TTC549 (cell line): Measurements from ENCODE around the gene LSM4.

Source experiments
- FAIRE-seq: peaks from 2 replicates; lab custom pipeline; 2012; peaks lifted over from hg19 to GRCh38; lab: Jason Lieb, UNC

Gene LSM4

DNA sequence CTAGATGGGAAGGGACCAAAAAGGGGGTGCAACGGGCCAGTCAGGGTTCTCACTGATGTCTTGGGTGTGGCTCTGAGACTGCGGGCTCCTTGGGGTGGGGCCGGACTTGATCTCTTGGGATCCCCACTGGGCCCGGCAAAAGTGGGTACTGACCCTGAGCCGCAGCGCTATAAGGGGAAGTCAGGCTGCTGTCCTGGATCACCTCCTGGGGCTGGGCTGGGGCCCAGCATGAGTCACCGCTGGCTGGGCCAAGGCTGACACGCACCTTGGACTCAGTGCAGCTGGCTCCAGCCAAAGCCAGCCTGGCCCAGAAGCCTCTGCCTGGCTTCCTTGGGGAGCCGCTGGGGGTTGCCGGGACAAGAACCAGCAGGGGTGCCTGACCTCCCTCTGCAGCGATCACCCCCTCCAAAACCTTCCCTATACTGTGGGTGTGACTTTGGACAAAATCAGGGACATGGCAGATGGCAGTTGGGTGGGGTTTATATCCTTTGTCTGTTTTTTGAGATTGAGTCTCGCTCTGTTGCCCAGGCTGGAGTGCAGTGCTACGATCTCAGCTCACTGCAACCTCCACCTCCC lies 48.0 kb downstream of the LSM4 start:
- FAIRE-seq = no peak

DNA sequence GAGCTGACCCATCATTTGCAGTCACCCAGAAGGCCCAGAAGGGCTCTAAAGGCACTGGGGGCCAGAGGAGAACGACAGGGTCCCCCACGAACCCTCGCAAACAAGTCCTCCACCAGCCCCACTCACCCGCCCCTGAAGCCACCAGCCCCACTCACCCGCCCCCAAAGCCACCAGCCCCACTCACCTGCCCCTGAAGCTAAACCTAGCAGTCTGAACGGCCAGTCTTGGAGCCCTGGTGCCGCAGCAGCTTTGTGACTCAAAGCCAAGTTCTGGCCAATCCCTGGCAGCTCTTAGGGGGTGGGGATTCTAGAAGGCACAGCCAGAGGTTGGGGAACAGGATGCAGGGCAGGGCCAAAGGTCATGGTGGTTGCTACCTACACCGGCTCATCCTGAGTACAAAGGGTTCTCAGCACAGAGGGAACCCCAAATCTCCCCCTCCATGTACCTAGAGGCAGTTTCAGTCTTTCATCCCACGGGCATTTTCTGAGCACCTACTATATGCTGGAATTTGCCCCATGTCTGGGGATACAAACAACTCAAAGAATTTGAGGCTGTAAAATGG lies 48.6 kb downstream of the LSM4 start, which contains the start of gene IQCN:
Gene IQCN, minus strand, starts transcription at position 234 of the 562 bp plus-strand sequence. CDS start 4,974 bp downstream, outside the sequence.
- no peak for FAIRE-seq

DNA sequence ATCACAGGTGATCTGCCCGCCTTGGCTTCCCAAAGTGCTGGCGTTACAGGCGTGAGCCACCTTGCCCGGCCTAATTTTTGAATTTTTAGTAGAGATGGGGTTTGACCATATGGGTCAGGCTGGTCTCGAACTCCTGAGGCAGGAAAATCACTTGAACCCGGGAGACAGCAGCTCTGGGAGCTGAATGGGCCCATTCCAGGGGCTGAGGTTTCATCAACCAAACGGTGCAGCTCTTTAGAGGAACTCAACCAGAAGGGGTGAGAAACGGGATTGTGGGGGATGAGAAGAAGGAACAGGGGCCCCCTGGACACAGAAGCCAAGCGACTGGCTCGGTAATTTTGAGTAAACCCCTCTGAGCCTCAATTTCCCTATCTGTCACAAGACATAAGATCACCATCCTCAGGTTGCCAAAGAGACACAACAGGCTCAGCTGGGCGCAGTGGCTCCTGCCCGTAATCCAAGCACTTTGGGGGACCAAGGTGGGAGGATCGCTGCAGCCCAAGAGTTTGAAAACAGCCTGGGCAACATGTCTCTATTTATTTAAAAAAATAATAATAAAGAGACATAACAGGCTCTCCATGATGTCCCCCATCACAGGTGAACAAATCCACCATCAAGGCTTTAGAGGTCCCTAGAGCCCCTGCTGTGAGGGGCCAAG lies 49.2 kb downstream of the LSM4 start:
- no peak for FAIRE-seq

DNA sequence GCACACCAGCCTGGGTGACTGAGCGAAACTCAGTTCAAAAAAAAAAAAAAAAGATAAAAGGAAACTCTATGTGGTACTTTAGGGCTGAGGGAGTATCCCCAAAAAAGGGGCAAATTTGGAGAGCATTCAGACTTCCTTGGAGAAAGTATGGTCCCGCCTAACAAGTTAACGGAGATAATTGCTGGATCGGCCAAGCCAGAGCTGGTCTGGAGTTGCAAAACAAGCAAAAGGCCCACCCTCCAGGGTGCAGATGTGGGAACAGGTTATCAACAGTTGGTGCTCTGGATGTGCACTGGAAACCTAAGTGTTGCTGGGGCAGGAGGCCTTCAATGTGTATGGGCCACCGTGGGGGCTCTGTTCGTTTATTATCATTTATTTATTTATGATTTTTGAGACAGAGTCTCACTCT lies 51.4 kb downstream of the LSM4 start:
- no peak for FAIRE-seq

DNA sequence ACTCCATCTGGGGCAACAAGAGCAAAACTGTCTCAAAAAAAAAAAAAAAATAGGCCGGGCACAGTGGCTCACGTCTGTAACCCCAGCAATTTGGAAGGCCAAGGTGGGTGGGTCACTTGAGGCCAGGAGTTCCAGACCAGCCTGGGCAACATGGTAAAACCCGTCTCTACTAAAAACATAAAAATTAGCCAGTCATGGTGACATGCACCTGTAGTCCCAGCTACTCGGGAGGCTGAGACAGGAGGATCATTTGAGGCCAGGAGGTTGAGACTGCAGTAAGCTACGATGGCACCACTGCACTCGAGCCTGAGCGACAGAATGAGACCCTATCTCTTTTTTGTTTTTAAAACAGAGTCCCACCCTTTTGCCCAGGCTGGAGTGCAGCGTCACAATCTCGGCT lies 52.5 kb downstream of the LSM4 start:
- FAIRE-seq = no peak

DNA sequence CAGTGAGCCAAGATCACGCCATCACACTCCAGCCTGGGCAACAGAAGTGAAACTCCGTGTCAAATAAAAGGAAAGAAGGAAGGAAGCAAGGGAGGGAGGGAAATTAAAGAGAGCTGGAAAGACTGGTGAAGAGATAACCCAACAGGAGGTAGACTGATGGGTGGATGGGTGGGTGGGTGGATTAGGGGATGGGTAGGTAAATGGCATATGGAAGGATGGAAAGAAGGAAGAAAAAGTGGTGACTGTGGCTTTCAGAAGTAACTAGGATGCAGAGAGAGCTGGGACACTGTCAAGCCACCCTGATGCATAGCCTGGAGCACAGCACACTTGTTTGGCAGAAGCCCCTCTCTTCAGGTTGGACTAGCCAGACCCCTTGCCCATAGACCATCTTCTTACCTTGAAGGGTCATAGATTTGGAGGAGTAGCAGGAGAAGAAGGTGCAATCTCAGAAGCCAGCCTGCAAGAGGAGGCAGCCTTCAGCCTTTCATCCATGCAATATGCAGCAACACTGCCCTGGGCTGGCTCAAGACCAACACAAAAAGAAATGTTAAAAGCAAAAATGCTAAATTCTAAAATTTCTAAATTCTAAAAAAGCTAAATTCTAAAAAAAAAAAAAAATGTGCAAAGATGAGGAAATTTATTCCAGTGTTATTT lies 53.7 kb downstream of the LSM4 start:
- no peak for FAIRE-seq

DNA sequence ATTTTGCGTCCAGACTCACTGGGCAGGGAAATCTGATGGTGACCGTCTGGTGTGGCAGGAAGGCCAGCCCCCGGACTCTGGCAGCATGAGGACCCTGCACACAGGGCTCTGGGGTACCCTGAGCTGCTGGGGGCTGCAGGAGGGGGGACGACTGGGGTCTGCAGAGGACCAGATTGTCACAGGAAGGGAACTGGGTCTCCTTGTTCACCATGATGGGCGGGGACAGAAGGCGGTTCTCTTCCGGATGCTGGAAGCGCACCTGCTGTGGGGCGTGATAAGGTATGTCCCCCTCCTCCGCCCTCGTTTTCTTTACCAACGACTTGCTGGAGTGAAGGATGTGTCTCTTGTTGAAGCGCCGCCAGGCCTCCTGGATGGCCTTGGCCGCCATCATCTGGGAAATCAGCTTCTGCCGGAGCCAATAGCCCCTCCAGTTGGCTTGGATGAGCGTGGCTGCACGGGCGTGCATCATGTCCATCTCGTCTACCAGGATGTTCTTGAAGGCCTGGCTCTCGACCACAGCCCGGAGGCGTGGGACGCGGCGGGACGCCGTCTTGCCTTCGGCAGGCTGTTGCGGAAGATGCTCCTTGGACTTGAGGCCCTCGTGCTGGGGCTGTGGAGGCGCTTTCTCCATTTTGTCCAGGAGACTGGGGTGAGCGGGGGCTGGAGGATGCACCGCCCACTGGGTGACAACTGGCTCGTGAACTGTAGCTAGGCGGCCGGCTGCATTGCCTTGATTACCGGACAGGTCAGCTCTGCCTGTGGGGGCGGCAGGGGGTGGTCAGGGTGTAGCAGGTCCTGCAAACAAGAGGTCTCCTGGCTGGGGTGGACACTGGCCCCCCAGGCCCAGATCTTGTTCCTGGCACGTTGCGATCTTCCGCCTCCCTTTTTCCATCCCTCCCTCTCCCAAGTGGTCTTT lies 55.8 kb downstream of the LSM4 start:
- FAIRE-seq = no peak

DNA sequence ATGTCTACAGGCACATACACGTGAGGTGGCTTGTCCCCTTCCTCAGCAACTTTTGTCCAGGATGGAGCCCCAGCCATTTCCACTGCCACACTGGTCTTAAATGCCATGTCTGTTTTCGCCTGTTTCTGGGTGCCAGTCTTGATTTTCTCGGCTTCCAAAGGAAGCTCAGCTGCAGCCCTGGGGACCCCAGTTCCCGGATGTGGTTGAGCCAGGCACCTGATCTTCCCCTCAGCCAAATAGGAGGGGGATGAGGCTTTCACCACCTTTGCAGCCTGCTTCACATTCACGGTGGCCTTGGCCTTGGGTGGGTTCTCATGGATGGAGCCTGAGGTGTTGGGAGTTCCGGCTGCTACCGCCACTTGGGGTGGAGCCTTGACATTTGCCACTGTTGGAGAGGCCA lies 57.3 kb downstream of the LSM4 start:
- FAIRE-seq = no peak

DNA sequence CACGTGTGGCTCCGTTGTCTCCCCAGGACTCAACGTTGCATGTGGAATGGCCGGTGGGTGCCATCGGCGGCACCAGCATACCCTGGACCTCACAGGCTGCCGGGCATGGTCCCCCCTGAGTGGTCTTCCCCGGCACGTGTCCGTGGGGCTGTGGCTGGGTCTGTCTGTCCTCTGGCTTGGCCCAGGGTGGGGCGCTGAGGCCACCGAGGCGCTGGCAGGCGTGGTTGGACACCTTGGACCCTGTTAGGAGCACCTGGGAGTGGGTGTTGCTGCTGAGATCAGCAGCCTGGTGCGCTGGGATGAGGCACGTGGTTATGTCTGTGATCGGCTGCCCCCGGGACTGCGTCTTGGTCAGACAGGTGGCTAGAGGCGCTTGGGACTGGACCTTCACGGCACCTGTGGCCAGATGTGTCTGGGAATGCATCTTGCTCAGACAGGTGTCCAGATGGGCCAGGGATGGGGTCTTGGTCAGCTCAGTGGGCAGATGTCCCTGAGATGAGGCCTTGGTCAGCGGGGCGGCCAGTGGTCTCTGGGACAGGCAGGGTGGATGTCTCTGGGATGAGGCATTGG lies 57.8 kb downstream of the LSM4 start:
- FAIRE-seq = no peak

DNA sequence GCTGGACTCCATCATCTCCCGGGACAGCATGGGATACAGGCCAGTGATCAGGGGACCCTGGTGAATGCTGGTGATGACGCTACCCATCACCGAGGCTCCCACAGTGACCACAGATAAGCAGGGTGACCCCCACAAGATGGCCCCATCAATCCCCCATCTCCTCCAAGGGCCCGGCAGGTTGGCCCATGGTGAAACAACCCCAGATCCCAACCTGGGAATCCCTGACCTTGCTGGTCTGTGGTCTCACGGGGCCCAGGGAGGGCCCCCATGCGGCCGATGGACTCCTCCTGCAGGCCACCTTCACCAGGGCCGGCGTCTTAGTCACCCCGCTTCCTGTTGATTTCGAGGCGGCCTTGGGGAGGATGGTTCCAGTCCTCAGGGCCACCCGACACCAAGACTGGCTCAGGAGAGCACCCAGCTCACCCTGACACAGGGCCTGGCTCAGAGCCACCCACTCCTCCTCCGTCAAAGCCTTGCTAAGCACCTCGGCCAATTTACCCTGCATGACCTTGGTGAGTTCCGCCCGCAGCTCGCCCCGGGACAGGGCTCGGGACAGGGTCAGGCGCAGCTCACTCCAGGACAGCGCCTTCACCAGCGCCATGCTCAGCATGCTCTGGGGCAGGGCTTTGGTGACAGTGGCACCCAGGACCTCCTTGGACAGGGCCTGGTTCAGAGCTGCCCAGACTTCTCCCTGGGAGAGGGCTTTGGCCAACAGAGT lies 58.6 kb downstream of the LSM4 start:
- FAIRE-seq = no peak

DNA sequence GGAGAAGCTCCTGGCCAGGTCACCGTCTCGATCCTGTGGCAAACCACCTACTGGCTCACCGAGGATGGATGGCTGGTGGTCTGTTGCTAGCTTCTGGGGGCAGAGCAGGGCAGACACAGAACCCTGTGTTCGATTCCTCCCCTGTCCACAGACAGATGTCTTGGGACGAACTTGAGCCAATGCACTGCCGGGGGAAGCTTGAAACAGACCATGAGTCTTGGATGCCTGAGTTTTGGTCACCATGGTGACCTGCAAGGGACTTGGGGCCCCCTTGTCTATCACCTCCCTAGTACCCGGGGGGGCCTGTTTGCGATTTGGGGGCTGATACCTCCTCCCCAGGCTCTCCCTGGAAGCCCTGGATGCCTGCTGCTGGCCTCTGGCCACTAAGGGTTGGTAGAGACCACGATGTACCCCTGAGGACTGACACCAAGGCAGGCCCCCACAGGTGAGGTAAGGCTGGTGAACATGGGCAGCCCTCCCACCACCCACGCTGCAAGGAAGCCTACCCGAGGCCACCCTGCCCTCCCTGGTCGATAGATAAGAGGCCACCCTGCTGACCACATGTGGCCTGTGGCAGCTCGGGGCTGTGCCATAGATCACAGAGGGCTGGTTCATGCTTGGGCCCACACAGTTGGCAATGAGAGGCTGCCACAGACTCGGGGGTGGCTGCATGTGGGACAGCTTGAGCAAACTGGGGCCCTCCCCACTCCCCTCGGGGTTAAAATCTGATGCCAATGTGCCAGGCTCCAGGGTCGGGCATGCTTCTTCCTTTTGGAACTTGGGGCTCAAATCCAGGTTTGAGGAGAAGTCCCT lies 59.3 kb downstream of the LSM4 start:
- no peak for FAIRE-seq

DNA sequence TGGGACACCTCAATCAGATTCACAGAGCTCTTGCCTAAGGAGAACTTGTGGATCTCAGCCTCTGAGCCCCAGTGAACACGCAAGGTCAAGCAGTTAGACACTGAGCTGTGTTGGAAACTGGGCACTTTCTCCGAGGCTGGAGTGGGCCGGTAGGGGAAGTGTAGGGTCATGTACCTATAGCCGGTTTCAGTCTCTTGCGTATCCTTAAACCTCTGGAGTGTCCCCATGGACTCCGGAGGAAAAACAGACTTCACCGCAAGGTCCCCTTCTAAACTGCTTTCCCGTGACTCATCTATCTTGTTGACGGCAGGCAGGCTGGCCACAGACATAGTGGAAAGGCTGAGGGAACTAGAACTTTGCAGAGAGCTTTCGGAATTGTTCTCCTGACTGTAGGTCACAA lies 60.0 kb downstream of the LSM4 start:
- FAIRE-seq = no peak

DNA sequence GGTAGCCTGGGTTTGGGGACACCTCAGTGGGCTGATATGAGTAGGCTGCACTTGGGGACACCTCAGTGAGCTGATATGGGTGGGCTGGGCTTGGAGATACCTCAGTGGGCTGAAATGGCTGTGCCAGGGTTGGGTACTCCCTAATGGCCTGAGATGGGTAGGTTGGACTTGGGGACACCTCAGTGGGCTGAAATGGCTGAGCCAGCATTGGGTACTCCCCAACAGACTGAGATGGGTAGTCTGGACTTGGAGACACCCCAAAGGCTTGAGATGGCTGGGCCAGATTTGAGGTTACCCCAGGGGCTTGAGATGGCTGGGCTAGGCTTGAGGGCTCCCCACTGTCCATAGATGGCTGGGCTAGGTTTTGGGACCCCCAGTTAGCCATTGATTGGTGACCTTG lies 60.7 kb downstream of the LSM4 start:
- no peak for FAIRE-seq

DNA sequence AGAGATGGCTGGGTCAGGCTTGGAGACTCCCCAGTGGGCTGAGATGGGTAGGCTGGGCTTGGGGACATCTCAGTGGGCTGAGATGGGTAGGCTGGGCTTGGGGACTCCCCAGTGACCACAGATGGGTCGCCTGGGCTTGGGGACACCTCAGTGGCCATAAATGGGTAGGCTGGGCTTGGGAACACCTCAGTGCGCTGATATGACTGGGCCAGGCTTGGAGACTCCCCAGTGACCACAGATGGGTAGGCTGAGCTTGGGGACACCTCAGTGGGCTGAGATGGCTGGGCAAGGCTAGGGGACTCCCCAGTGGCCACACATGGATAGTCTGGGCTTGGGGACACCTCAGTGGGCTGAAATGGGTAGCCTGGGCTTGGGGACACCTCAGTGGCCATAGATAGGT lies 61.4 kb downstream of the LSM4 start:
- FAIRE-seq = no peak

DNA sequence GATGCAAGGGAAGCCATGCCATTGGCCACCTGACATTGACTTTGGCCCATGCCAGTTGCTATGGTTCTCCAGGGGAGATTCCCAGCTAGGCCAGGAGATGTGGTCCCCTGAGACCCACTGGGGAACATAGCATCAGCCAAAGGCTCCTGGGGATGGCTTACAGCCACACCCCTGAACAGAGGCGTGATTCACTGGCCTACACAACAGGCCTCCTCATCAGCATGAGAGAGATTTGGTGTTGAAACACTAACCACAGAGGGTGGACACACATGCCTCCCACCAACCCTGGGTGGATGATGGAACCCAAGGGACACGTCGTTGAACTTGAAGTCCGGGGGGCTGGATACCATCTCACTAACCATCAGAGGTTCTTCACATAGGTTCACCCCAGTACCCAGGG lies 63.0 kb downstream of the LSM4 start:
- FAIRE-seq = no peak

DNA sequence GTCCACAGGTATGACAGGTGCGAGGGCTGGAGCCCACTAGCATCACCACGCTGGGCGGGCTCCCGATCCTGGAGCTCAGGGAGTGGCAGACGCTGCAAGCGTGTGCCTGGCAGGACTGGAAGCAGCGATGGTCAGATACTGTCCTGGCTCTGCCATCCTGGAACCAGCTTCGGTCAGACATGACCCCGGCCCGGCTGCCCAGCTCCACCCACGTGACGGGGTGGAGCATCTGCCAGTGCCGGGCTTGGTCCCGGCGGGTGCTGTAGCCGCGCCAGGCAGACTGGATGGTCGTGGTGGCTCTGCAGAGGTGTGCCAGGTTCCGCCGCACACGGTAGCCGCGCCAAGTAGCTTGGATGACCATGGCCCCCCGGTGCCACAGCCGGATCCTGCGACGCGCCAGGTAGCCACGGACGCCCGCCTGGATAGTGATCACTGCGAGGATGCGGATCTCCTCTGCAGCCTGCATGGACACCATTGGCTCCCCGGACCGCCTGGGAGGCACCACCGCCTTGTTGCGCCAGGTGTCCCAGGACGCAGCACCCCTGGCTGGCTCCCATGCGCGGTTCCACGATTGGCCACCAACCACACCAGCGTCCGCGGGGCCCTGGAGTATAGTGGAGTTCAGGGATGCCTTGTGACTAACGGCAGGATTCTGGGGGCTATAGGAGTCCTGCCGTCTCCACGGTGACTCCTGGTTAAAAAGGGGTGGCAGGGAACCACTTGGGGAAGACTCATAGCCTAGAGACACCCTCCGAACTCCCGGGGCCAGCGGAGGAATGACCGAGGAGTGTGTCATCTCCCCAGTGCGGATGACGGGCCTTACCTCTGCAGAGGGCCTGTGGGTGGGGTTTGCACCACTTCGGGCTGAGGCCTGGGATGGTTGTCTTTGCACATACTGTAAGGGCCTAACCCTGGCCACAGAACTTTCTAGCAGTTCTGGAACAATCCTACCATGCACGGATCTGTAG lies 65.1 kb downstream of the LSM4 start:
- no peak for FAIRE-seq
